Hepatic stellate cell (primary cell): ENCODE results near the gene EPC2.
"Not testable (repeated sequence)": the region's sequence is repeated elsewhere in the genome, so short reads cannot be mapped to it uniquely, and the experiment has no call there.

Experiments
- DNase-seq: peaks from one replicate; pipeline ENCODE4 v3.0.0; 2011; ENCODE audit warnings: low spot score

Gene EPC2

GRCh38 chr2:148642112-148642744 lies 2.3 kb upstream of the EPC2 start:
- no peak for DNase-seq

GRCh38 chr2:148642891-148643416 lies 1.6 kb upstream of the EPC2 start:
- no peak for DNase-seq

- DNase-seq, result no peak
Measured at GRCh38 chr2:148643421-148643820, 1.1 kb upstream of the EPC2 start.

- peak; percentile 87 for DNase-seq
Measured at GRCh38 chr2:148644883-148645538, 460 bp downstream of the EPC2 start.

- peak; percentile 81 for DNase-seq
Measured at GRCh38 chr2:148645539-148646230, 1.1 kb downstream of the EPC2 start.

- DNase-seq, result no peak
Measured at GRCh38 chr2:148646231-148646559, 1.6 kb downstream of the EPC2 start.

GRCh38 chr2:148647711-148648110 lies 3.2 kb downstream of the EPC2 start:
- not testable (repeated sequence) for DNase-seq

- no peak for DNase-seq
Measured at GRCh38 chr2:148649936-148650335, 5.4 kb downstream of the EPC2 start.

GRCh38 chr2:148650881-148651280 lies 6.3 kb downstream of the EPC2 start:
- DNase-seq, result no peak

- DNase-seq, result no peak
Measured at GRCh38 chr2:148651972-148652371, 7.4 kb downstream of the EPC2 start.

- DNase-seq, result no peak
Measured at GRCh38 chr2:148653437-148653836, 8.9 kb downstream of the EPC2 start.

GRCh38 chr2:148654435-148654834 lies 9.9 kb downstream of the EPC2 start:
- DNase-seq, result no peak

- no peak for DNase-seq
Measured at GRCh38 chr2:148656516-148656915, 12.0 kb downstream of the EPC2 start.

- peak; percentile 18 for DNase-seq
Measured at GRCh38 chr2:148658807-148659722, 14.5 kb downstream of the EPC2 start.

- DNase-seq, result no peak
Measured at GRCh38 chr2:148660999-148661398, 16.4 kb downstream of the EPC2 start.

GRCh38 chr2:148662332-148662731 lies 17.8 kb downstream of the EPC2 start:
- not testable (repeated sequence) for DNase-seq

- DNase-seq, result no peak
Measured at GRCh38 chr2:148664229-148664628, 19.7 kb downstream of the EPC2 start.

GRCh38 chr2:148666555-148666954 lies 22.0 kb downstream of the EPC2 start:
- DNase-seq, result no peak

- DNase-seq, result no peak
Measured at GRCh38 chr2:148667113-148667836, 22.7 kb downstream of the EPC2 start.

GRCh38 chr2:148670773-148671172 lies 26.2 kb downstream of the EPC2 start:
- DNase-seq, result no peak
